ENCODE data around the gene GOLGB1. TPM values are rescaled to one million over a fixed set of nuclear protein-coding genes. Genes with fewer than 3 reads are reported as not detected.

Gene GOLGB1
- total RNA-seq, 1 experiment from 2014 or later: 31.3 TPM

- no peak for TF ChIP-seq CEBPB (IDR thresholded peaks at IDR 0.05; ENCODE audit: low read depth)
These were observed 128.1 kb downstream of the GOLGB1 start (continued) for GRCh38 chr3:121621491-121621890.

DNA sequence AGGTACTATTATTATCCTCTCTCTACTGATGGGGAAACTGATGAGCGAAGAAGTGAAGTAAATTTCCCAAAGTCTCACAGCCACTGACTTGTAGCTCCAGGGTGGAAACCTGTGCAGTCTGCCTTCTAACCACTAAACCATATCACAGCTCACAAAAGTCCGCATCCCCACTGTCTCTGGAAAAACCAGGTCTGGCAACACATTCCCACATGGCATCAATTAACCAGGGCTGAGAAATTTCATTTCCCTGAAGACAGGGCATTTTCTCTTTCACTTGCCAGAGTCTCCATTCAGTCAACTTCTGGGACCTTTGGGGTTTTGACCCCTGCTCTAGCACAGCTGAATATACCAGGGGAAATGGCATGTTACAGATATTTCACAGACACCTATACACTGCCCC is 129.8 kb downstream of the GOLGB1 start:
- ChIA-PET POLR2A (no interaction called here), RAD21 (ENCODE audit: low non-redundant PET in 1 of 2, low total read pairs in 2 of 2, uncharacterized antibody in 2 of 2, unreplicated experiment in 2 of 2) (no interaction called here), CTCF (no interaction called here)
- H3K36me3 ChIP-seq (ENCODE audit: control insufficient read depth in 1 of 2, insufficient read depth in 2 of 2, low read length in 2 of 2): no peaks in the 10 kb centered on the region
- no peak overlapping the region for H2AFZ ChIP-seq (ENCODE audit: low read depth, low read length, poor library complexity, severe bottlenecking)
- H3K4me2 ChIP-seq (ENCODE audit: low read length): no peak overlapping the region
- H3K4me1 ChIP-seq (ENCODE audit: control insufficient read depth in 1 of 2, insufficient read depth in 2 of 2, low read length in 2 of 2): no peaks in the 10 kb centered on the region
- no peak overlapping the region for H3K9ac ChIP-seq (ENCODE audit: low read length)
- no peaks in the 10 kb centered on the region for H3K9me3 ChIP-seq (ENCODE audit: control insufficient read depth in 1 of 2, insufficient read depth in 1 of 2, low read depth in 1 of 2, low read length in 2 of 2)
- H3K79me2 ChIP-seq (ENCODE audit: insufficient read depth, low read length): no peaks in the 10 kb centered on the region
- no peaks in the 10 kb centered on the region for H3K9me2 ChIP-seq (ENCODE audit: insufficient read depth)
- TF ChIP-seq REST (IDR thresholded peaks at IDR 0.05; ENCODE audit: low read depth) (no peak), EZH2phosphoT487 (IDR thresholded peaks at IDR 0.05; ENCODE audit: borderline replicate concordance) (no peak), POLR2AphosphoS5 (IDR thresholded peaks at IDR 0.05; ENCODE audit: low read depth, low read length) (no peak), RAD21 (IDR thresholded peaks at IDR 0.05; ENCODE audit: low read depth) (no peak), TCF7L2 (IDR thresholded peaks at IDR 0.05; ENCODE audit: borderline replicate concordance, extremely low read depth, insufficient read depth, insufficient read length) (no peak), CEBPB (IDR thresholded peaks at IDR 0.05; ENCODE audit: low read depth) (no peak), YY1 (IDR thresholded peaks at IDR 0.05; ENCODE audit: extremely low read depth, insufficient replicate concordance, low read depth, low read length) (no peak), ZNF274 (IDR thresholded peaks at IDR 0.05; ENCODE audit: low read depth, low read length) (no peak), POLR2A (IDR thresholded peaks at IDR 0.05; ENCODE audit: borderline replicate concordance, extremely low read depth, insufficient read depth, insufficient read length) (no peak)
- no TSS peak for BruUV-seq (replicated peaks)
- no peak overlapping the region for H3K4me3 ChIP-seq (replicated peaks in 1 of 2; ENCODE audit: low read depth in 1 of 2, low read length in 2 of 2)
- intact Hi-C loops (cut with micrococcal nuclease): no loop called here
- ATAC-seq (no peak), DNase-seq (ENCODE audit: low read depth, low spot score) (no peak)
- H3K27me3 ChIP-seq (ENCODE audit: insufficient read depth, low read length): no peaks in the 10 kb centered on the region; the same call in 1 of the 2 replicates
- H3K27ac ChIP-seq (ENCODE audit: low read depth, low read length): no peak overlapping the region
- H4K20me1 ChIP-seq (ENCODE audit: insufficient read depth): no peaks in the 10 kb centered on the region

Other genes starting within 250 kb of the GOLGB1 start
- gene POLQ, start 203.8 kb downstream of the GOLGB1 start, total RNA-seq (2021; ENCODE audit: unreplicated experiment): 12.3 TPM
- not detected for gene ARGFX, start 181.8 kb downstream of the GOLGB1 start, total RNA-seq (2021; ENCODE audit: unreplicated experiment)
- gene FBXO40, start 156.4 kb downstream of the GOLGB1 start, total RNA-seq (2021; ENCODE audit: unreplicated experiment): not detected
- 1.6 TPM for gene HCLS1, start 88.8 kb downstream of the GOLGB1 start, total RNA-seq (2021; ENCODE audit: unreplicated experiment)
- 22.2 TPM for gene IQCB1, start 85.3 kb upstream of the GOLGB1 start, total RNA-seq (2021; ENCODE audit: unreplicated experiment)
- 4.4 TPM for gene EAF2, start 85.5 kb upstream of the GOLGB1 start, total RNA-seq (2021; ENCODE audit: unreplicated experiment)
- gene SLC15A2, start 144.7 kb upstream of the GOLGB1 start, total RNA-seq (2021; ENCODE audit: unreplicated experiment): 0.96 TPM